HepG2 (cell line): ENCODE results near the gene SP140L. TPM values are rescaled to one million over a fixed set of nuclear protein-coding genes. Genes with fewer than 3 reads are reported as not detected.
A peak's percentile ranks its signal among the peaks of the same experiment; 100 is the strongest.

Experiments
- GLI4 ChIP-seq: sonication (generic); formaldehyde crosslinking; IDR thresholded peaks from 2 replicates; pipeline ENCODE4 v1.5.1; 2020; ENCODE audit warnings: missing genetic modification reagents, mild to moderate bottlenecking, moderate library complexity, borderline replicate concordance
- HOXA5 ChIP-seq: sonication (generic); formaldehyde crosslinking; IDR thresholded peaks from 2 replicates; pipeline ENCODE4 v1.4.0; 2020; ENCODE audit warnings: missing genetic modification reagents
- KAT2B ChIP-seq: fragments of 150-350 bp; IDR thresholded peaks from 2 replicates; pipeline ENCODE4 v1.6.1; 2014; ENCODE audit warnings: low read depth, low read length, borderline replicate concordance
- NKX3-1 ChIP-seq: sonication (generic); formaldehyde crosslinking; IDR thresholded peaks from 2 replicates; pipeline ENCODE4 v1.5.0; 2020; ENCODE audit warnings: missing genetic modification reagents
- NR2F2 ChIP-seq: IDR thresholded peaks from 2 replicates; pipeline ENCODE4 v1.6.1; 2012; ENCODE audit warnings: low read depth, inconsistent platforms, borderline replicate concordance
- SPEN ChIP-seq: sonication (generic); formaldehyde crosslinking; IDR thresholded peaks from 2 replicates; pipeline ENCODE4 v1.5.1; 2020; ENCODE audit warnings: low read depth, mild to moderate bottlenecking, missing genetic modification reagents
- ZBTB1 ChIP-seq: sonication (generic); formaldehyde crosslinking; IDR thresholded peaks from 2 replicates; pipeline ENCODE4 v1.4.0; 2020; ENCODE audit warnings: missing genetic modification reagents, borderline replicate concordance
- ZFY ChIP-seq: sonication (generic); formaldehyde crosslinking; IDR thresholded peaks from 2 replicates; pipeline ENCODE4 v1.4.0; 2020; ENCODE audit warnings: missing genetic modification reagents
- ZNF101 ChIP-seq: sonication (generic); formaldehyde crosslinking; IDR thresholded peaks from 2 replicates; pipeline ENCODE4 v1.4.0; 2020; ENCODE audit warnings: mild to moderate bottlenecking, low read depth, missing genetic modification reagents, borderline replicate concordance
- ZNF224 ChIP-seq: sonication (generic); formaldehyde crosslinking; IDR thresholded peaks from 2 replicates; pipeline ENCODE4 v1.5.0; 2020; ENCODE audit warnings: mild to moderate bottlenecking, missing genetic modification reagents
- ZNF333 ChIP-seq: sonication (generic); formaldehyde crosslinking; IDR thresholded peaks from 2 replicates; pipeline ENCODE4 v1.4.0; 2020; ENCODE audit warnings: mild to moderate bottlenecking, missing genetic modification reagents, borderline replicate concordance
- ZNF709 ChIP-seq: sonication (generic); formaldehyde crosslinking; IDR thresholded peaks from 2 replicates; pipeline ENCODE4 v1.5.0; 2020; ENCODE audit warnings: mild to moderate bottlenecking, missing genetic modification reagents
- ZNF788 ChIP-seq: sonication (generic); formaldehyde crosslinking; IDR thresholded peaks from 2 replicates; pipeline ENCODE4 v1.5.0; 2020; ENCODE audit warnings: mild to moderate bottlenecking, missing genetic modification reagents, borderline replicate concordance
- polyA plus RNA-seq, 8 experiments: library from polyadenylated mRNA; depleted of rRNA in 3 of 8; stranded (reverse) in 7 of 8; unstranded in 1 of 8; fragments of >200 nt; fragmentation: Illumina TruSeq in 4 of 8; extraction: Trizol in 4 of 8; gene quantifications; 2 replicates each; pipeline versions ENCODE4 v1.2.1 to v1.2.3, GENCODE V29; 2011 to 2016; ENCODE audit warnings: low read depth in 4 of 8, missing spikeins in 1 of 8, mixed read lengths in 1 of 8; ENCODE audit not compliant: insufficient read depth in 1 of 8
- total RNA-seq, 5 experiments: library from RNA; depleted of rRNA; stranded (reverse); fragments of >200 nt; fragmentation: Illumina TruSeq; extraction: Trizol; gene quantifications; 2 replicates each; pipeline ENCODE4 v1.2.3, GENCODE V29; 2016; ENCODE audit warnings: low read depth in 1 of 5
- TF ChIP-seq, protein P1 (sequence below): sonication (generic); formaldehyde crosslinking; IDR thresholded peaks from 2 replicates; pipeline ENCODE4 v1.4.0; 2020; ENCODE audit warnings: mild to moderate bottlenecking, missing genetic modification reagents
- TF ChIP-seq, protein P2 (sequence below): sonication (generic); formaldehyde crosslinking; IDR thresholded peaks from 2 replicates; pipeline ENCODE4 v1.5.0; 2020; ENCODE audit warnings: missing genetic modification reagents
- TF ChIP-seq, protein P3 (sequence below), 2 experiments: fragments of 450-650 bp in 1 of 2; sonication (generic) in 1 of 2; formaldehyde crosslinking; IDR thresholded peaks; 2 replicates each; pipeline versions ENCODE4 v1.5.0 to v1.8.0; 2020 to 2022; ENCODE audit warnings: mild to moderate bottlenecking in 1 of 2, missing genetic modification reagents in 1 of 2
- TF ChIP-seq, protein P4 (sequence below): IDR thresholded peaks from 2 replicates; pipeline ENCODE4 v1.6.1; 2016; ENCODE audit warnings: mild to moderate bottlenecking
- TF ChIP-seq, protein P5 (sequence below): sonication (generic); formaldehyde crosslinking; IDR thresholded peaks from 2 replicates; pipeline ENCODE4 v1.9.0; 2022; ENCODE audit warnings: missing genetic modification reagents, mild to moderate bottlenecking, borderline replicate concordance

SP140L gene
- total and polyA plus RNA-seq, 2 of the 13 experiments (the other 11 are each of a cell fraction or from before 2014, with no cell fraction given), result 10.9 to 17.5 TPM

DNA sequence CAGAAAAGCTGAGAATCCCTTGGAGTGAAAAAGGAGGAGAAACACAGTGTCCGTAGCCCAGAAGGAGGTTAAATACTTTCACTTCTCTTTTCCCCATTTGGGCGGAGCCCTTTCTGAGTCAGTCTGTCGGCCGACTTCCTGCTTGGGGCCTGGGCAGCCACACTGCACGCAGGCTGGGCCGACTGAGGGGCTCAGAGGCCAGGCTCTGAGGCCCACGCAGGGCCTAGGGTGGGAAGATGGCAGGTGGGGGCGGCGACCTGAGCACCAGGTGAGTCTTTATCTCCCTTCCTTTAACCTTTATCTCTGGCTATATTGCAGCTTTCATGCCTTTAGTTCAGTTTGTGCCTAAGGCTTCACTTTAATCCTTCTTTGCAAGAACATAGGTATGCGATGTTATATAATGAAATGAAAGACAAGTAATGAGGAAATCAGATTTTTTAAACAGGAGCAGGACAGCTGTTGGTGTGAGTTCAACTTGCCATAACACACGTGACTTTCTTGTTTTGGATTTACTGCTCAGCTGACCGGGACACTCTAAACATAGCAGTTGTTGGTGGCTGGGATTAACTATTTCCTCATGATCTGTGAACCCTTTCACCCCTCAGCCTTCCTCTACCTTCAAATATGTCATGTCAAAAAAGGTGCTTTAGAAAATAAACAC is 89.2 kb downstream of the SP140L start, which contains the start of gene SP100 (continued):
- TF ChIP-seq, protein P1, sequence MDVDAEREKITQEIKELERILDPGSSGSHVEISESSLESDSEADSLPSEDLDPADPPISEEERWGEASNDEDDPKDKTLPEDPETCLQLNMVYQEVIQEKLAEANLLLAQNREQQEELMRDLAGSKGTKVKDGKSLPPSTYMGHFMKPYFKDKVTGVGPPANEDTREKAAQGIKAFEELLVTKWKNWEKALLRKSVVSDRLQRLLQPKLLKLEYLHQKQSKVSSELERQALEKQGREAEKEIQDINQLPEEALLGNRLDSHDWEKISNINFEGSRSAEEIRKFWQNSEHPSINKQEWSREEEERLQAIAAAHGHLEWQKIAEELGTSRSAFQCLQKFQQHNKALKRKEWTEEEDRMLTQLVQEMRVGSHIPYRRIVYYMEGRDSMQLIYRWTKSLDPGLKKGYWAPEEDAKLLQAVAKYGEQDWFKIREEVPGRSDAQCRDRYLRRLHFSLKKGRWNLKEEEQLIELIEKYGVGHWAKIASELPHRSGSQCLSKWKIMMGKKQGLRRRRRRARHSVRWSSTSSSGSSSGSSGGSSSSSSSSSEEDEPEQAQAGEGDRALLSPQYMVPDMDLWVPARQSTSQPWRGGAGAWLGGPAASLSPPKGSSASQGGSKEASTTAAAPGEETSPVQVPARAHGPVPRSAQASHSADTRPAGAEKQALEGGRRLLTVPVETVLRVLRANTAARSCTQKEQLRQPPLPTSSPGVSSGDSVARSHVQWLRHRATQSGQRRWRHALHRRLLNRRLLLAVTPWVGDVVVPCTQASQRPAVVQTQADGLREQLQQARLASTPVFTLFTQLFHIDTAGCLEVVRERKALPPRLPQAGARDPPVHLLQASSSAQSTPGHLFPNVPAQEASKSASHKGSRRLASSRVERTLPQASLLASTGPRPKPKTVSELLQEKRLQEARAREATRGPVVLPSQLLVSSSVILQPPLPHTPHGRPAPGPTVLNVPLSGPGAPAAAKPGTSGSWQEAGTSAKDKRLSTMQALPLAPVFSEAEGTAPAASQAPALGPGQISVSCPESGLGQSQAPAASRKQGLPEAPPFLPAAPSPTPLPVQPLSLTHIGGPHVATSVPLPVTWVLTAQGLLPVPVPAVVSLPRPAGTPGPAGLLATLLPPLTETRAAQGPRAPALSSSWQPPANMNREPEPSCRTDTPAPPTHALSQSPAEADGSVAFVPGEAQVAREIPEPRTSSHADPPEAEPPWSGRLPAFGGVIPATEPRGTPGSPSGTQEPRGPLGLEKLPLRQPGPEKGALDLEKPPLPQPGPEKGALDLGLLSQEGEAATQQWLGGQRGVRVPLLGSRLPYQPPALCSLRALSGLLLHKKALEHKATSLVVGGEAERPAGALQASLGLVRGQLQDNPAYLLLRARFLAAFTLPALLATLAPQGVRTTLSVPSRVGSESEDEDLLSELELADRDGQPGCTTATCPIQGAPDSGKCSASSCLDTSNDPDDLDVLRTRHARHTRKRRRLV, result no peak
- TF ChIP-seq, protein P2, sequence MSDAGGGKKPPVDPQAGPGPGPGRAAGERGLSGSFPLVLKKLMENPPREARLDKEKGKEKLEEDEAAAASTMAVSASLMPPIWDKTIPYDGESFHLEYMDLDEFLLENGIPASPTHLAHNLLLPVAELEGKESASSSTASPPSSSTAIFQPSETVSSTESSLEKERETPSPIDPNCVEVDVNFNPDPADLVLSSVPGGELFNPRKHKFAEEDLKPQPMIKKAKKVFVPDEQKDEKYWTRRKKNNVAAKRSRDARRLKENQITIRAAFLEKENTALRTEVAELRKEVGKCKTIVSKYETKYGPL, result peak; percentile 71; the same call in 1 of the 2 replicates
- TF ChIP-seq SPEN (CRISPR knock-in tag) (peak; percentile 96), KAT2B (no peak), ZNF788 (CRISPR knock-in tag) (peak; percentile 81; the same call in 1 of the 2 replicates), ZNF333 (CRISPR knock-in tag) (no peak), NR2F2 (no peak), ZFY (peak; percentile 99), GLI4 (no peak), ZNF101 (CRISPR knock-in tag) (0 out of 2 replicates have a peak, but pooled peaks have one; percentile 12), HOXA5 (CRISPR knock-in tag) (0 out of 2 replicates have a peak, but pooled peaks have one; percentile 8), ZBTB1 (CRISPR knock-in tag) (no peak), ZNF709 (CRISPR knock-in tag) (peak; percentile 84), NKX3-1 (CRISPR knock-in tag) (0 out of 2 replicates have a peak, but pooled peaks have one; percentile 65), ZNF224 (CRISPR knock-in tag) (0 out of 2 replicates have a peak, but pooled peaks have one; percentile 48)
- TF ChIP-seq, protein P3, sequence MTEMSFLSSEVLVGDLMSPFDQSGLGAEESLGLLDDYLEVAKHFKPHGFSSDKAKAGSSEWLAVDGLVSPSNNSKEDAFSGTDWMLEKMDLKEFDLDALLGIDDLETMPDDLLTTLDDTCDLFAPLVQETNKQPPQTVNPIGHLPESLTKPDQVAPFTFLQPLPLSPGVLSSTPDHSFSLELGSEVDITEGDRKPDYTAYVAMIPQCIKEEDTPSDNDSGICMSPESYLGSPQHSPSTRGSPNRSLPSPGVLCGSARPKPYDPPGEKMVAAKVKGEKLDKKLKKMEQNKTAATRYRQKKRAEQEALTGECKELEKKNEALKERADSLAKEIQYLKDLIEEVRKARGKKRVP (CRISPR knock-in tag; IDR thresholded peaks at IDR 0.05), result 0 out of 4 replicates have a peak, but pooled peaks of 1 of the 2 experiments have one; percentile 37
- TF ChIP-seq, protein P4, sequence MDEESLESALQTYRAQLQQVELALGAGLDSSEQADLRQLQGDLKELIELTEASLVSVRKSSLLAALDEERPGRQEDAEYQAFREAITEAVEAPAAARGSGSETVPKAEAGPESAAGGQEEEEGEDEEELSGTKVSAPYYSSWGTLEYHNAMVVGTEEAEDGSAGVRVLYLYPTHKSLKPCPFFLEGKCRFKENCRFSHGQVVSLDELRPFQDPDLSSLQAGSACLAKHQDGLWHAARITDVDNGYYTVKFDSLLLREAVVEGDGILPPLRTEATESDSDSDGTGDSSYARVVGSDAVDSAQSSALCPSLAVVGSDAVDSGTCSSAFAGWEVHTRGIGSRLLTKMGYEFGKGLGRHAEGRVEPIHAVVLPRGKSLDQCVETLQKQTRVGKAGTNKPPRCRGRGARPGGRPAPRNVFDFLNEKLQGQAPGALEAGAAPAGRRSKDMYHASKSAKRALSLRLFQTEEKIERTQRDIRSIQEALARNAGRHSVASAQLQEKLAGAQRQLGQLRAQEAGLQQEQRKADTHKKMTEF (CRISPR knock-in tag), result peak; percentile 62; the same call in 1 of the 2 replicates
- TF ChIP-seq, protein P5, sequence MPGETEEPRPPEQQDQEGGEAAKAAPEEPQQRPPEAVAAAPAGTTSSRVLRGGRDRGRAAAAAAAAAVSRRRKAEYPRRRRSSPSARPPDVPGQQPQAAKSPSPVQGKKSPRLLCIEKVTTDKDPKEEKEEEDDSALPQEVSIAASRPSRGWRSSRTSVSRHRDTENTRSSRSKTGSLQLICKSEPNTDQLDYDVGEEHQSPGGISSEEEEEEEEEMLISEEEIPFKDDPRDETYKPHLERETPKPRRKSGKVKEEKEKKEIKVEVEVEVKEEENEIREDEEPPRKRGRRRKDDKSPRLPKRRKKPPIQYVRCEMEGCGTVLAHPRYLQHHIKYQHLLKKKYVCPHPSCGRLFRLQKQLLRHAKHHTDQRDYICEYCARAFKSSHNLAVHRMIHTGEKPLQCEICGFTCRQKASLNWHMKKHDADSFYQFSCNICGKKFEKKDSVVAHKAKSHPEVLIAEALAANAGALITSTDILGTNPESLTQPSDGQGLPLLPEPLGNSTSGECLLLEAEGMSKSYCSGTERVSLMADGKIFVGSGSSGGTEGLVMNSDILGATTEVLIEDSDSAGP, result peak; percentile 88
